Activated effector memory CD4-positive, alpha-beta T cell treated with Interleukin-2 at 50 U/mL for 16 hours (primary cell): ENCODE data around the gene C3orf49.

Experiments
- DNase-seq: peaks from one replicate; pipeline ENCODE4 v3.0.0-alpha.2; 2020

The C3orf49 gene

GRCh38 chr3:63892773-63893352 lies 73.8 kb downstream of the C3orf49 start:
- no peak for DNase-seq

- no peak for DNase-seq
Measured at GRCh38 chr3:63895422-63896189, 76.5 kb downstream of the C3orf49 start.

DNA sequence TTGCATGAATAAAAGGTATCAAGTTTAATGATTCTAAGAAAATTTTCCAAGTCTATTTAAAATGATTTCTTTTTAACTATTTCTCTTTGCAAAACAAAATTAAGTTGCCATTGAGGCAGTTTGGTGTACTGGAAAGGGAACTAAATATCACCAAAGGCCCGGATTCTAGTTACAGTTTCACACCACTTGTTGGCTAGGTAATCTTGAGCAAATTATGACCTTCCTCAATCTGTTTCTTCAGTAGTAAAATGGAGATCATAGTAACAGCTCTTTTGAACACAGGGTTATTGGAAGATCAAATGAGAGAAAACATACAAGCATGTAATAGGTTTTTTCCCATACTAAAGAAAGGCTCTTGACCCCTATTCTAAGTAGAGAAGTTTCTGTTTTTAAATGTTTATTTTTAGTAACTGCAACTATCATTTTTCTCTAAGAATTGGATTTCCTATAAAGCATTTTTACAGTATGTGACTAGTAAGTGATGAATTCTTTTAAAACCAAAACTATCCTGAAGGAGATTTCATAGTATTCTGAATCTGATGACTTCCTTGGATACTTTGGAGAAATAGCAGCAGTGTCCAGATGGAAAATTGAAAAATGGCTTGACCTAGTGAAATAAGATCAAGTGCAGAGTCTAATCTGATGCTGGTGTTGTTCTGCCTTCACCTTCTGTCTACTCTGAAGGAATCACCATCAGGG lies 77.4 kb downstream of the C3orf49 start:
- DNase-seq = no peak
